Activated T-cell treated with anti-CD3 and anti-CD28 coated beads, Interleukin-2, amount 50 U/mL, for 1 hour (primary cell): Measurements from ENCODE around the gene SCARB2.

Experiments used
- DNase-seq: peaks from one replicate; pipeline ENCODE4 v3.0.0-alpha.2; 2020

The SCARB2 gene

GRCh38 chr4:76197971-76198410, 15.6 kb downstream of the SCARB2 start:
- DNase-seq = no peak

- DNase-seq = no peak
Observed at GRCh38 chr4:76197031-76197743, 16.4 kb downstream of the SCARB2 start.

- DNase-seq = no peak
Observed at GRCh38 chr4:76196376-76196775, 17.2 kb downstream of the SCARB2 start.

GRCh38 chr4:76195326-76195725, 18.3 kb downstream of the SCARB2 start:
- no peak for DNase-seq

- no peak for DNase-seq
Observed at GRCh38 chr4:76194325-76194724, 19.3 kb downstream of the SCARB2 start.

- no peak for DNase-seq
Observed at GRCh38 chr4:76192236-76192635, 21.4 kb downstream of the SCARB2 start.

- DNase-seq = no peak
Observed at GRCh38 chr4:76188557-76188956, 25.1 kb downstream of the SCARB2 start.

GRCh38 chr4:76188149-76188548, 25.5 kb downstream of the SCARB2 start:
- DNase-seq = no peak

- DNase-seq = no peak
Observed at GRCh38 chr4:76187152-76187551, 26.5 kb downstream of the SCARB2 start.

- no peak for DNase-seq
Observed at GRCh38 chr4:76182463-76182862, 31.2 kb downstream of the SCARB2 start.

- peak; percentile 81 for DNase-seq
Observed at GRCh38 chr4:76179398-76180318, 34.0 kb downstream of the SCARB2 start.

- no peak for DNase-seq
Observed at GRCh38 chr4:76178296-76178695, 35.3 kb downstream of the SCARB2 start.

GRCh38 chr4:76177709-76178108, 35.9 kb downstream of the SCARB2 start:
- no peak for DNase-seq

GRCh38 chr4:76175336-76175735, 38.3 kb downstream of the SCARB2 start:
- DNase-seq = no peak

- no peak for DNase-seq
Observed at GRCh38 chr4:76174216-76174615, 39.4 kb downstream of the SCARB2 start.

GRCh38 chr4:76168688-76169087, 44.9 kb downstream of the SCARB2 start:
- DNase-seq = no peak

- DNase-seq = no peak
Observed at GRCh38 chr4:76166480-76166879, 47.1 kb downstream of the SCARB2 start.

GRCh38 chr4:76160355-76160754, 53.3 kb downstream of the SCARB2 start:
- DNase-seq = no peak

GRCh38 chr4:76156635-76157034, 57.0 kb downstream of the SCARB2 start:
- no peak for DNase-seq

- no peak for DNase-seq
Observed at GRCh38 chr4:76155979-76156378, 57.6 kb downstream of the SCARB2 start.

- DNase-seq = no peak
Observed at GRCh38 chr4:76153356-76153755, 60.3 kb downstream of the SCARB2 start.

- DNase-seq = peak; percentile 96
Observed at GRCh38 chr4:76148142-76148865, 65.3 kb downstream of the SCARB2 start, which contains the start of gene NUP54. NUP54 (minus strand) TSS chr4:76148397; CDS start chr4:76148374, 23 bp downstream.

GRCh38 chr4:76147454-76148141, 66.0 kb downstream of the SCARB2 start:
- DNase-seq = no peak
